Measurements from ENCODE around the gene CFAP410.
"Not testable (repeated sequence)": the region's sequence is repeated elsewhere in the genome, so short reads cannot be mapped to it uniquely, and the experiment has no call there.

The CFAP410 gene

GRCh38 chr21:44368711-44369446 lies 29.7 kb upstream of the CFAP410 start:
- DNase-seq (ENCODE audit: low read depth), result no peak

- no peak for DNase-seq (ENCODE audit: low read depth)
Observed at GRCh38 chr21:44366586-44367211, 27.5 kb upstream of the CFAP410 start.

- DNase-seq (ENCODE audit: low read depth), result no peak
Observed at GRCh38 chr21:44365967-44366585, 26.9 kb upstream of the CFAP410 start.

- no peak for DNase-seq (ENCODE audit: low read depth)
Observed at GRCh38 chr21:44365251-44365966, 26.2 kb upstream of the CFAP410 start.

GRCh38 chr21:44364151-44365053 lies 25.2 kb upstream of the CFAP410 start:
- DNase-seq (ENCODE audit: low read depth), result no peak

GRCh38 chr21:44363278-44363677 lies 24.1 kb upstream of the CFAP410 start:
- DNase-seq (ENCODE audit: low read depth), result no peak

- not testable (repeated sequence) for DNase-seq (ENCODE audit: low read depth)
Observed at GRCh38 chr21:44361903-44362302, 22.7 kb upstream of the CFAP410 start.

- no peak for DNase-seq (ENCODE audit: low read depth)
Observed at GRCh38 chr21:44360159-44360558, 21.0 kb upstream of the CFAP410 start.

GRCh38 chr21:44359396-44359795 lies 20.2 kb upstream of the CFAP410 start:
- no peak for DNase-seq (ENCODE audit: low read depth)

- DNase-seq (ENCODE audit: low read depth), result no peak
Observed at GRCh38 chr21:44357064-44357837, 18.1 kb upstream of the CFAP410 start.

GRCh38 chr21:44356636-44357035 lies 17.4 kb upstream of the CFAP410 start:
- no peak for DNase-seq (ENCODE audit: low read depth)

GRCh38 chr21:44356160-44356559 lies 17.0 kb upstream of the CFAP410 start:
- DNase-seq (ENCODE audit: low read depth), result no peak

- no peak for DNase-seq (ENCODE audit: low read depth)
Observed at GRCh38 chr21:44354775-44355771, 15.9 kb upstream of the CFAP410 start.

GRCh38 chr21:44354001-44354405 lies 14.8 kb upstream of the CFAP410 start:
- DNase-seq (ENCODE audit: low read depth), result no peak

GRCh38 chr21:44353191-44353970 lies 14.2 kb upstream of the CFAP410 start, which contains the start of gene TRPM2:
Gene TRPM2 (plus strand): TSS chr21:44353621. CDS start chr21:44353701, 80 bp downstream.
- peak; percentile 33 for DNase-seq (ENCODE audit: low read depth)

GRCh38 chr21:44352253-44352860 lies 13.2 kb upstream of the CFAP410 start:
- no peak for DNase-seq (ENCODE audit: low read depth)

- no peak for DNase-seq (ENCODE audit: low read depth)
Observed at GRCh38 chr21:44351535-44352252, 12.5 kb upstream of the CFAP410 start.

All from fibroblast of gingiva (primary cell).